ENCODE measurements around the gene ITGB5. TPM values are rescaled to one million over a fixed set of nuclear protein-coding genes. Genes with fewer than 3 reads are reported as not detected.

The ITGB5 gene
- total RNA-seq, 6 donors from 2014 or later, result 81.5 to 145 (median 106) TPM

DNA sequence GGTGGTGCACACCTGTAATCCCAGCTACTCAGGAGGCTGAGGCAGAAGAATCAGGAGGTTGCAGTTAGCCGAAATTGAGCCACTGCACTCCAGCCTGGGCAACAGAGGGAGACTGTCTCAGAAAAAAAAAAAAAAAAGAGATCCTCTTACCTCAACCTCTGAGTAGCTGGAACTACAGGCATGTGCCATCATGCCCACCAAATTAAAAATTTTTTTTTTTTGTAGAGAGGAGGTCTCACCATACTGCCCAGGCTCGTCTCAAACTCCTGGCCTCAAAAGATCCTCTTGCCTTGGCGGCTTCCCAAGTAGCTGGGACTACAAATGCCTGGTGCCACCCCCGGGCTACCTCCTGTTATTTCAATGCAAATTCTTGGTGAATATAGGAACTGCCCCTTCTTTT is 155.4 kb downstream of the ITGB5 start:
- no peak overlapping the region for H3K27ac ChIP-seq
- no peak for ATAC-seq (ENCODE audit: low FRiP score in 2 of 2)
- H3K9me3 ChIP-seq, result no peaks in the 10 kb centered on the region
- H3K4me3 ChIP-seq, result no peak overlapping the region
- TF ChIP-seq, protein P1, sequence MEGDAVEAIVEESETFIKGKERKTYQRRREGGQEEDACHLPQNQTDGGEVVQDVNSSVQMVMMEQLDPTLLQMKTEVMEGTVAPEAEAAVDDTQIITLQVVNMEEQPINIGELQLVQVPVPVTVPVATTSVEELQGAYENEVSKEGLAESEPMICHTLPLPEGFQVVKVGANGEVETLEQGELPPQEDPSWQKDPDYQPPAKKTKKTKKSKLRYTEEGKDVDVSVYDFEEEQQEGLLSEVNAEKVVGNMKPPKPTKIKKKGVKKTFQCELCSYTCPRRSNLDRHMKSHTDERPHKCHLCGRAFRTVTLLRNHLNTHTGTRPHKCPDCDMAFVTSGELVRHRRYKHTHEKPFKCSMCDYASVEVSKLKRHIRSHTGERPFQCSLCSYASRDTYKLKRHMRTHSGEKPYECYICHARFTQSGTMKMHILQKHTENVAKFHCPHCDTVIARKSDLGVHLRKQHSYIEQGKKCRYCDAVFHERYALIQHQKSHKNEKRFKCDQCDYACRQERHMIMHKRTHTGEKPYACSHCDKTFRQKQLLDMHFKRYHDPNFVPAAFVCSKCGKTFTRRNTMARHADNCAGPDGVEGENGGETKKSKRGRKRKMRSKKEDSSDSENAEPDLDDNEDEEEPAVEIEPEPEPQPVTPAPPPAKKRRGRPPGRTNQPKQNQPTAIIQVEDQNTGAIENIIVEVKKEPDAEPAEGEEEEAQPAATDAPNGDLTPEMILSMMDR (IDR thresholded peaks at IDR 0.05), result no peak
- TF ChIP-seq POLR2AphosphoS5 (IDR thresholded peaks at IDR 0.05) (no peak), POLR2A (IDR thresholded peaks at IDR 0.05) (no peak), EP300 (IDR thresholded peaks at IDR 0.05) (no peak)
- no peaks in the 10 kb centered on the region for H3K27me3 ChIP-seq
- no peak for DNase-seq
- 87 to 92% methylated on average over 4 of the region's 4 CpGs for WGBS, 2 donors
- peaks cover 0 to 17% (median 0%) of the 10 kb centered on the region in 4 donors for H3K36me3 ChIP-seq
- peaks cover 14 to 34% (median 20%) of the 10 kb centered on the region in 4 donors for H3K4me1 ChIP-seq

DNA sequence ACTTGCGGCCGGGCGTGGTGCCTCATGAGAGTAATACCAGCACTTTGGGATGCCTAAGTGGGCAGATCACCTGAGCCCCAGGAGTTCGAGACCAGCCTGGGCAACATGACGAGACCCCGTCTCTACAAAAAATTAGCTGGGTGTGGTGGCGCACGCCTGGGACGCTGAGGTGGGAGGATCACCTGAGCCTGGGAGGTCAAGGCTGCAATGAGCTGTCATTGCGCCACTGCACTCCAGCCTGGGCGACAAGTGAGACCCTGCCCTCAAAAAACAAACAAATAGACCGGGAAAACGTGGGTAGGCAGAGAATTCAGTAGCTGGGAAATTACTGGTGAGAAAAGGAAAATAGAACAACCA is 156.2 kb downstream of the ITGB5 start:
- TF ChIP-seq, protein P1 (IDR thresholded peaks at IDR 0.05), result no peak
- no peak for TF ChIP-seq POLR2AphosphoS5 (IDR thresholded peaks at IDR 0.05)
- TF ChIP-seq POLR2A (IDR thresholded peaks at IDR 0.05), result no peak
- no peak for TF ChIP-seq EP300 (IDR thresholded peaks at IDR 0.05)
- peaks cover 14 to 34% (median 20%) of the 10 kb centered on the region in 4 donors for H3K4me1 ChIP-seq
- ATAC-seq (ENCODE audit: low FRiP score in 2 of 2) (no peak), DNase-seq (no peak)
- H3K4me3 ChIP-seq, result peak overlapping the region; percentile 66 to 94 (median 77)
- no peaks in the 10 kb centered on the region for H3K9me3 ChIP-seq
- WGBS, 2 donors, result 9 to 14% methylated on average over 12 to 13 of the region's 13 CpGs
- no peaks in the 10 kb centered on the region for H3K27me3 ChIP-seq
- peak overlapping the region; percentile 76 to 85 (median 78) for H3K27ac ChIP-seq
- H3K36me3 ChIP-seq, result peaks cover 0 to 8% (median 0%) of the 10 kb centered on the region in 4 donors

DNA sequence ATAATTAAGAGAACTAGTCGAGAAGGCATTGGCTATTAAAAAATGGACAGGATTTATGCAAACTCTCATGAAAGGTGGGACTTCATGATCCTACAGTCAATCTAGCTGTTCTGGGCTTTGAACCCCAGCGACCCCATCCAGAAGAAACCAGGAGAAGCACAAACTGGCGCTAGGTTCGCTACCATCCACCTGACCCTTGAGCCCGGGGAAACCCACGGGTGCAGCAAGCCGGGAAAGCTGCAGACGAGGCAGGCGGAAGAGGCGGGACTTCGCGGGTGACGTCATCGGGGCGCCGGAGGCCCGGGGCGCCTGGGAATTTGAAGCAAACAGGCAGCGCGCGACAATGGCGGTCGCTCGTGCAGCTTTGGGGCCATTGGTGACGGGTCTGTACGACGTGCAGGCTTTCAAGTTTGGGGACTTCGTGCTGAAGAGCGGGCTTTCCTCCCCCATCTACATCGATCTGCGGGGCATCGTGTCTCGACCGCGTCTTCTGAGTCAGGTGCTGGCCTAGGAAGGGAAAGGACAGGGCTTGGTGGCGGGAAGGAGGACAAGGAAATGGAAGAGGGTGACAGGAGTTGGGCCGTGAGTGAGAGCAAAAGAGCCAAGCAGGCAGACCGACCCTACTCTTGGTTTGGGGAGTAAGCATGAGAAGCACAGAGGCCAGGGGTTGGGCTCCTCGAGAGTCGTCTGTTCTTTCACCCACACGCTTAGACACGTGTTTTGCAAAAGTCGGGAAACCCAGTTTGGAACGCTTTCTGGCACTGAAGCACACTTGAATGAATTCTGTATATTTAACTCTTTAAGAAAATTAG is 156.8 kb downstream of the ITGB5 start, which contains the start of gene UMPS:
Gene UMPS (plus strand): TSS at position 324 of the 812 bp plus-strand sequence. CDS start 20 bp downstream, at position 344.
- WGBS, 2 donors, result 1% methylated on average over 30 to 36 of the region's 44 CpGs
- peak within 1 kb of the TSS; percentile 76 to 85 (median 78) for H3K27ac ChIP-seq
- peak; percentile 91 to 99 for DNase-seq

DNA sequence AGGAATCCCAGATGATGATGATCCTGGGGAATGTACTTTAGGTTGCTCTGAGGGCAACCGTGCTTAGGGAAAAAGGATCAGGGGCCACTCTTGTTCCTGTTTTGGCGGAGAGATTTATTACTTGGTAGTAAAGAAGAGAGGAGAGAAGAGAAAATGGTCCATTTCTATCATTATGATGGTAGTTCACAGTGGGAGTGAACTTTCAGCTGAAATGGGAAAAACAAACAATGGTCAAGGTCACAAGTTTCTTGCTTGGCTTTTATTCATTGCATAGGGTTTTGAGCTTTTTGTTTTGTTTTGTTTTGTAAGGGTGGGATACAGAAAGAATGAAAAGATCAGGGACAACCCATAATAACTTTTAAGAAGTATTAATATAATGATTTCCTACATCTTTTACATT is 164.6 kb downstream of the ITGB5 start:
- H3K36me3 ChIP-seq, result peaks cover 0 to 8% (median 0%) of the 10 kb centered on the region in 4 donors
- no peak for DNase-seq
- no peaks in the 10 kb centered on the region for H3K27me3 ChIP-seq
- ATAC-seq (ENCODE audit: low FRiP score in 2 of 2), result no peak
- H3K4me3 ChIP-seq, result no peak overlapping the region
- H3K9me3 ChIP-seq, result no peaks in the 10 kb centered on the region
- no peaks in the 10 kb centered on the region for H3K4me1 ChIP-seq
- H3K27ac ChIP-seq, result no peak overlapping the region
- TF ChIP-seq EP300 (IDR thresholded peaks at IDR 0.05), result no peak
- TF ChIP-seq, protein P1 (IDR thresholded peaks at IDR 0.05), result no peak
- TF ChIP-seq POLR2A (IDR thresholded peaks at IDR 0.05), result no peak
- TF ChIP-seq POLR2AphosphoS5 (IDR thresholded peaks at IDR 0.05), result no peak
- 79 to 87% methylated on average over 2 of the region's 2 CpGs for WGBS, 2 donors

More for the DNA sequence above, 156.8 kb downstream of the ITGB5 start, which contains the start of gene UMPS:
- peak; percentile 94 to 99 for ATAC-seq (ENCODE audit: low FRiP score in 2 of 2)
- Histone ChIP-seq H3K36me3 (peaks cover 0 to 3% (median 0%) of the 10 kb centered on the region in 4 donors), H3K9me3 (no peaks in the 10 kb centered on the region), H3K4me1 (peaks cover 14 to 34% (median 20%) of the 10 kb centered on the region in 4 donors), H3K4me3 (peak within 1 kb of the TSS; percentile 66 to 94 (median 77)), H3K27me3 (no peaks in the 10 kb centered on the region)
- TF ChIP-seq EP300 (IDR thresholded peaks at IDR 0.05) (no peak), POLR2AphosphoS5 (IDR thresholded peaks at IDR 0.05) (peak; percentile 69 to 82), POLR2A (IDR thresholded peaks at IDR 0.05) (peak; percentile 12 to 84 (median 58))

DNA sequence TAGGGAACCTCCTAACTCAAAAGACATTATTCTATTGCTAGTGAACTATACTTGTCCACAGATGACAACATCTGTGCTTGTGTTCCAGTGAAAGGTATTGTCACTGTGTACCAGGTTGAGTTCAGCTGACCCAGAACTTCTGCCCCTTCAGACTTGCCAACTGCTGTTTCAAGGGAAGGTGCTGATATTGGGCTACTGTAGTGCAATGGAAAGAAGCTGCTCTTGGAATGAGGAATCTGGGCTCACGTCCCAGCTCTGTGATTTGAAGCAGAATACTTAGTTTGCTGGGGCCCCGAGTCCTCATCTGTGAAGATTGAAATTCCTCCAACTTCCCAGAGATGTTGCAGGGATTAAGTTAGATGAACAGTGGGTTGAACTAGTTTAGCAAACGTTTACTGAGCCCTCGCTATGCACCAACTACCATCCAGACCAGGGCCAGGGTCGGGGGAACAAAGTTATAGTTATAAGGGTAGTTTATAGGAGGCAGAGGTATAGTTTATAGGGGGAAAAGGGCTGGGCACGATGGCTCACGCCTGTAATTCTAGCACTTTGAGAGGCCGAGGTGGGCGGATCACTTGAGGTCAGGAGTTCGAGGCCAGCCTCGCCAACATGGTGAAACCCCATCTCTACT is 172.8 kb downstream of the ITGB5 start:
- WGBS, 2 donors, result 55 to 88% methylated on average over 11 of the region's 11 CpGs

More for the DNA sequence above, 172.8 kb downstream of the ITGB5 start:
- Histone ChIP-seq H3K27me3 (no peaks in the 10 kb centered on the region), H3K36me3 (peaks cover 0 to 8% (median 0%) of the 10 kb centered on the region in 4 donors), H3K4me1 (no peaks in the 10 kb centered on the region), H3K9me3 (no peaks in the 10 kb centered on the region), H3K4me3 (no peak overlapping the region), H3K27ac (no peak overlapping the region)
- TF ChIP-seq, protein P1 (IDR thresholded peaks at IDR 0.05), result no peak
- TF ChIP-seq POLR2A (IDR thresholded peaks at IDR 0.05) (no peak), EP300 (IDR thresholded peaks at IDR 0.05) (no peak), POLR2AphosphoS5 (IDR thresholded peaks at IDR 0.05) (no peak)
- DNase-seq, result no peak
- no peak for ATAC-seq (ENCODE audit: low FRiP score in 2 of 2)

All from upper lobe of left lung (tissue), 6 donors.